Thoracic aorta (tissue), 2 donors: ENCODE results near the gene APOC1. TPM values are rescaled to one million over a fixed set of nuclear protein-coding genes. Genes with fewer than 3 reads are reported as not detected.

ENCODE experiments used
- ATAC-seq: fragments of 150-250 bp; one replicate; pipeline ENCODE4 v1.8.0; 2017; ENCODE audit warnings: low read depth; ENCODE audit not compliant: insufficient number of reproducible peaks, low FRiP score
- DNase-seq: peaks from one replicate; pipeline ENCODE4 v3.0.0-alpha.2; 2020; ENCODE audit warnings: low spot score
- H3K27ac ChIP-seq, 2 donors: fragments of 200-600 bp; sonication (generic); 1 replicate in 1 of 2; 2 replicates in 1 of 2; pipeline ENCODE4 v1.5.1; 2016; ENCODE audit warnings: mild to moderate bottlenecking in 2 of 2, moderate library complexity in 2 of 2
- H3K27me3 ChIP-seq: fragments of 200-600 bp; sonication (generic); replicated peaks from 2 replicates; pipeline ENCODE4 v1.6.0; 2016; ENCODE audit warnings: mild to moderate bottlenecking; ENCODE audit not compliant: insufficient read depth
- H3K36me3 ChIP-seq: fragments of 200-600 bp; sonication (generic); one replicate; pipeline ENCODE4 v1.5.1; 2016
- H3K4me1 ChIP-seq, 2 donors: fragments of 200-600 bp; sonication (generic); 1 replicate in 1 of 2; 2 replicates in 1 of 2; pipeline versions ENCODE4 v1.5.1 to v1.6.0; 2016; ENCODE audit warnings: low read depth in 2 of 2, mild to moderate bottlenecking in 1 of 2; ENCODE audit not compliant: control insufficient read depth in 1 of 2
- H3K4me3 ChIP-seq: fragments of 200-600 bp; sonication (generic); 2 replicates; pipeline ENCODE4 v1.5.1; 2016; ENCODE audit warnings: mild to moderate bottlenecking
- H3K9me3 ChIP-seq: fragments of 200-600 bp; sonication (generic); 2 replicates; pipeline ENCODE4 v1.5.1; 2016
- total RNA-seq, 2 donors: library from RNA; depleted of rRNA; stranded (reverse); fragments of >200 nt; gene quantifications; one replicate each; pipeline versions ENCODE4 v1.1.0 to v1.2.3, GENCODE V29; 2016
- TF ChIP-seq, protein P1 (sequence below): fragments of 200-600 bp; sonication (generic); IDR thresholded peaks from one replicate; pipeline ENCODE4 v1.5.1; 2019; ENCODE audit warnings: antibody characterized with exemption

Gene APOC1
- total RNA-seq, 2 donors from 2014 or later: 4.9 to 12.3 TPM

DNA sequence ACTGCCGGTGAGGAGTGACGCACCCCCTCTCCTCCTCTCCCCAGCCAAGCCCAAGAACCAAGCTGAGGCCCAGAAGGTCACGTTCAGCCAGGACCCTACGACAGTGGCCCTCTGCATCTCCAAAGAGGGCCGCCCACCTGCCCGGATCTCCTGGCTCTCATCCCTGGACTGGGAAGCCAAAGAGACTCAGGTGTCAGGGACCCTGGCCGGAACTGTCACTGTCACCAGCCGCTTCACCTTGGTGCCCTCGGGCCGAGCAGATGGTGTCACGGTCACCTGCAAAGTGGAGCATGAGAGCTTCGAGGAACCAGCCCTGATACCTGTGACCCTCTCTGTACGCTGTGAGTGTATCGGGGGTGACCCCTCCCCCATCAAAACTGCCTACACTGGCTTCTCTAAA, 42.6 kb upstream of the APOC1 start:
- Histone ChIP-seq H3K27me3 (no peaks in the 10 kb centered on the region), H3K4me3 (no peak overlapping the region), H3K4me1 (no peaks in the 10 kb centered on the region), H3K36me3 (peaks cover 50% of the 10 kb centered on the region), H3K27ac (no peak overlapping the region), H3K9me3 (no peaks in the 10 kb centered on the region)
- DNase-seq: no peak
- ATAC-seq: no peak
- TF ChIP-seq, protein P1, sequence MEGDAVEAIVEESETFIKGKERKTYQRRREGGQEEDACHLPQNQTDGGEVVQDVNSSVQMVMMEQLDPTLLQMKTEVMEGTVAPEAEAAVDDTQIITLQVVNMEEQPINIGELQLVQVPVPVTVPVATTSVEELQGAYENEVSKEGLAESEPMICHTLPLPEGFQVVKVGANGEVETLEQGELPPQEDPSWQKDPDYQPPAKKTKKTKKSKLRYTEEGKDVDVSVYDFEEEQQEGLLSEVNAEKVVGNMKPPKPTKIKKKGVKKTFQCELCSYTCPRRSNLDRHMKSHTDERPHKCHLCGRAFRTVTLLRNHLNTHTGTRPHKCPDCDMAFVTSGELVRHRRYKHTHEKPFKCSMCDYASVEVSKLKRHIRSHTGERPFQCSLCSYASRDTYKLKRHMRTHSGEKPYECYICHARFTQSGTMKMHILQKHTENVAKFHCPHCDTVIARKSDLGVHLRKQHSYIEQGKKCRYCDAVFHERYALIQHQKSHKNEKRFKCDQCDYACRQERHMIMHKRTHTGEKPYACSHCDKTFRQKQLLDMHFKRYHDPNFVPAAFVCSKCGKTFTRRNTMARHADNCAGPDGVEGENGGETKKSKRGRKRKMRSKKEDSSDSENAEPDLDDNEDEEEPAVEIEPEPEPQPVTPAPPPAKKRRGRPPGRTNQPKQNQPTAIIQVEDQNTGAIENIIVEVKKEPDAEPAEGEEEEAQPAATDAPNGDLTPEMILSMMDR: no peak

DNA sequence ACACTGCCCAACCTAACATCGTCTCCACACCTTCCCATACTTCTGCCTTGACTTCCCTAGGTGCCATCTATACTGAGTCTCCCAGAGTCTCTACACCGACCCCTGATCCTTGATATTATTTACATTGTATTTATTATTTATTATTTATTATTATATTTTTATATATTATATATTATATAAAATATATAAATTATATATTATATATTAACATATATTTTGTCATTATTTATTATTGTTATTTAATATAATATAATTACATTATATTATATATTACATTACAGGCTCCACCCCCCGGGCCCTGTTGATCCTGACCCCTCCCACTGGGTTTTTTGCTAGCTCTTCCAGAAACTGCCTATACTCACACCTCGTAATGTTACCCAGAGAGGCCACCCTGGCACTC, 41.7 kb upstream of the APOC1 start:
- TF ChIP-seq, protein P1: no peak
- no peaks in the 10 kb centered on the region for H3K9me3 ChIP-seq
- H3K4me3 ChIP-seq: no peak overlapping the region
- H3K27ac ChIP-seq: no peak overlapping the region
- no peaks in the 10 kb centered on the region for H3K4me1 ChIP-seq
- peaks cover 50% of the 10 kb centered on the region for H3K36me3 ChIP-seq
- ATAC-seq (no peak), DNase-seq (no peak)
- H3K27me3 ChIP-seq: no peaks in the 10 kb centered on the region

DNA sequence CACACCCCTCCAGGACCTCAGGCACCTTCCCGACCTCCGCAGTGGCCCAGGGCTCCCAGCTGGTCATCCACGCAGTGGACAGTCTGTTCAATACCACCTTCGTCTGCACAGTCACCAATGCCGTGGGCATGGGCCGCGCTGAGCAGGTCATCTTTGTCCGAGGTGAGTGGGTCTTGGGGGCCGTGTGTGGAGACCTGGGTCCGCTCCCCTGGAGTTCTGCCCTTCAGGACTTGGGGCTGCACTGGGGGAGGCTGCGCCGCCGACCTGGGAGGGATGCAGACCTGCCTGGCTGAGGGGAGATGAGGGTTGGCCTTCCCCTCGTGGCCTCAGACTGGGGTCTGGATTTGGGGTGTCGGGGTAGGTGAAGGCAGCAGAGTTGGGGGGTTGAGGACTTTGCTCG, 40.1 kb upstream of the APOC1 start:
- TF ChIP-seq, protein P1: no peak
- no peak for DNase-seq
- no peaks in the 10 kb centered on the region for H3K27me3 ChIP-seq
- H3K36me3 ChIP-seq: peaks cover 54% of the 10 kb centered on the region
- H3K27ac ChIP-seq: no peak overlapping the region
- no peak overlapping the region for H3K4me3 ChIP-seq
- ATAC-seq: no peak
- no peaks in the 10 kb centered on the region for H3K9me3 ChIP-seq
- no peaks in the 10 kb centered on the region for H3K4me1 ChIP-seq

DNA sequence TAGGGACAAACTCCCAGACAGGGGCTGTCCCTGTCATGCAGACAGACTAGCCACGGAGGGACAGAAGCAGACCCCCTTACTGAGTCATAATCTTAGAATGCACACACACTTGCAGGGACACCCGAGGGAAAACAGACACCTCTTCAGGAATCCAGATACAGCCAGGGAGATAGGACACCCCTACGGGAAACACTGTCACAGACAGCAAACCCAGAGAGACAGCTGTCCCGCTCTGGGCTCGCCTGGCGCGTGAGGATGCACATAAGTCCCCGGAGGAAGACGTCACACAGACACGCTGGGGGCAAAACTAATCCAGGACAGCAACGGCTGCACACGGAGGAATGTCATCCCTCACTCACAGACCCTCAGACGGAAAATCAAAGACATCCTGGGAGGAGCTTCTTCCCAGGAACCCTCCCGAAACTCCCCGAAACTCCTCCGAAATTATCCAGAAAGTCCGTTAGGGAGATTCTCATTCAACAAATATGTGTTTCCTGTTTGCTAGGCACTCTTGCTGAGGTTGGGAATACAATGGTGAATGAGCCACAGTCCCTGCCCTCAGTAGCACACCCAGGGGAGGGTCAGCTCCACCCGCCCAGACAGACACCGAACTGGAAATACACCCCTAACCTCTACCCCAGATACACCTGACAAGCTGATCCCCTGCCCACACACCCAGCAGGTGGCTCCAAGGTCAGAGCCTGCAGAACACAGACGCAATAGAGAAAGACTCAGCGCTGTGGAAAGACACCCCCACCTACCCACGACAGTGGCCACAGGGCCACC, 38.5 kb upstream of the APOC1 start:
- peaks cover 54% of the 10 kb centered on the region for H3K36me3 ChIP-seq
- H3K4me1 ChIP-seq: no peaks in the 10 kb centered on the region
- TF ChIP-seq, protein P1: no peak
- no peak overlapping the region for H3K4me3 ChIP-seq
- no peak overlapping the region for H3K27ac ChIP-seq
- H3K27me3 ChIP-seq: no peaks in the 10 kb centered on the region
- no peaks in the 10 kb centered on the region for H3K9me3 ChIP-seq
- DNase-seq: no peak
- no peak for ATAC-seq

DNA sequence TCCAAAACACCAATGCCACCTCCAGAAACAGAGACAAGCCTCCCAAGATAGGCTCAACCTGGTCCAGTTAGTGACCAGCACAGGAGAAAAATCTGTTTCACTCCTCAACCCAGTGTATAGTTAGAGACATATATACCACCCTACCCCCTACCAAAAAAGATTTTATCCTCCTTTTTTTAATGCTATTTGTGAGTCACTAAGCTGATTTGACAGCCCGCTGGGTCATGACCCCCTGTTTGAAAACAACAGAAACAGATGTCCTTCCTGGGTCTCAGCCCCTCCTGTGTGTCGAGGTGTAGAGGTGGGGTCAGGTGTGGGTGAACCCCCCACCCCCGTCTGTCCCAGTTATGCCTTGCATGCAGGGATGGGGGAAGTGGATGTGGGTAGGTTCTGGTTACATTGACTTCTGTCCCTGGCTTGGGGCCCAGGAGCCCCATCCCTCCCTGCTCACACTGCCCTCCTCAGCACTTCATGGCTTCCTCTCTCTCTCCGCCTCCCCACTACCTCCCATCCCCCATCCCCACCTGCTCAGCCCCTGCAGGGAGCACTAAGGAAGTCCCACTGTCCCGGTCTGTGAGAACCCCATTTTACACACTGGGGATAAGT, 37.4 kb upstream of the APOC1 start:
- Histone ChIP-seq H3K27ac (no peak overlapping the region), H3K9me3 (no peaks in the 10 kb centered on the region), H3K36me3 (peaks cover 48% of the 10 kb centered on the region), H3K4me1 (no peaks in the 10 kb centered on the region), H3K27me3 (no peaks in the 10 kb centered on the region), H3K4me3 (no peak overlapping the region)
- TF ChIP-seq, protein P1: no peak
- ATAC-seq (no peak), DNase-seq (no peak)
